GM23338 (cell line): ENCODE data around the gene LHFPL4. TPM values are rescaled to one million over a fixed set of nuclear protein-coding genes. Genes with fewer than 3 reads are reported as not detected.
A peak's percentile ranks its signal among the peaks of the same experiment; 100 is the strongest.

Experiments
- ATAC-seq: fragments of 200-7000 bp; cut with Tn5 transposase; 3 replicates; pipeline ENCODE4 v1.9.1; 2020
- DNase-seq: peaks from one replicate; pipeline ENCODE4 v3.0.0-alpha.2; 2015; ENCODE audit warnings: low spot score
- H2AFZ ChIP-seq: fragments of 200-600 bp; sonication (generic); 2 replicates; pipeline ENCODE4 v1.8.0; 2016; ENCODE audit warnings: antibody characterized with exemption, mild to moderate bottlenecking, moderate library complexity
- H3F3A ChIP-seq: fragments of 200-600 bp; sonication (generic); replicated peaks from 2 replicates; pipeline ENCODE4 v1.8.0; 2017; ENCODE audit warnings: antibody characterized with exemption, mixed run types, low read depth
- H3K27ac ChIP-seq: fragments of 200-600 bp; sonication (generic); 2 replicates; pipeline ENCODE4 v1.6.1; 2016; ENCODE audit warnings: low read depth
- H3K27me3 ChIP-seq: fragments of 200-600 bp; sonication (generic); 2 replicates; pipeline ENCODE4 v1.8.0; 2016; ENCODE audit warnings: mild to moderate bottlenecking, mixed run types, moderate library complexity; ENCODE audit not compliant: insufficient read depth
- H3K36me3 ChIP-seq: fragments of 200-600 bp; sonication (generic); 2 replicates; pipeline ENCODE4 v1.8.0; 2016; ENCODE audit warnings: mild to moderate bottlenecking; ENCODE audit not compliant: insufficient read depth
- H3K4me1 ChIP-seq: fragments of 200-600 bp; sonication (generic); 2 replicates; pipeline ENCODE4 v1.8.0; 2016; ENCODE audit warnings: mild to moderate bottlenecking, moderate library complexity; ENCODE audit not compliant: insufficient read depth
- H3K4me2 ChIP-seq: fragments of 200-600 bp; sonication (generic); 2 replicates; pipeline ENCODE4 v1.7.1; 2017; ENCODE audit warnings: mixed run types
- H3K4me3 ChIP-seq: fragments of 200-600 bp; sonication (generic); 2 replicates; pipeline ENCODE4 v1.6.1; 2016; ENCODE audit warnings: mixed run types
- H3K79me2 ChIP-seq: fragments of 200-600 bp; sonication (generic); replicated peaks from 2 replicates; pipeline ENCODE4 v1.8.0; 2017; ENCODE audit warnings: mild to moderate bottlenecking; ENCODE audit not compliant: insufficient read depth
- H3K9me2 ChIP-seq: fragments of 200-600 bp; sonication (generic); 2 replicates; pipeline ENCODE4 v1.8.0; 2017; ENCODE audit not compliant: insufficient read depth
- H4K20me1 ChIP-seq: fragments of 200-600 bp; sonication (generic); replicated peaks from 2 replicates; pipeline ENCODE4 v1.8.0; 2017; ENCODE audit warnings: mild to moderate bottlenecking; ENCODE audit not compliant: insufficient read depth
- H3K27ac Mint-ChIP-seq: 2 replicates; pipeline ENCODE4 v1.8.0; 2020; ENCODE audit warnings: inconsistent platforms, mild to moderate bottlenecking, moderate library complexity, mixed read lengths
- H3K27me3 Mint-ChIP-seq: 3 replicates; pipeline ENCODE4 v1.8.0; 2022; ENCODE audit warnings: low read depth, mild to moderate bottlenecking, moderate library complexity, mixed read lengths, inconsistent platforms; ENCODE audit not compliant: insufficient read depth, poor library complexity
- H3K36me3 Mint-ChIP-seq: 3 replicates; pipeline ENCODE4 v1.8.0; 2021; ENCODE audit warnings: low read depth, mild to moderate bottlenecking, inconsistent platforms, moderate library complexity, mixed read lengths
- H3K4me1 Mint-ChIP-seq: 3 replicates; pipeline ENCODE4 v1.8.0; 2020; ENCODE audit warnings: mild to moderate bottlenecking, inconsistent platforms, mixed read lengths
- H3K4me3 Mint-ChIP-seq: 3 replicates; pipeline ENCODE4 v1.8.0; 2021; ENCODE audit warnings: moderate library complexity, mild to moderate bottlenecking, inconsistent platforms, mixed read lengths
- H3K9me3 Mint-ChIP-seq: 3 replicates; pipeline ENCODE4 v1.8.0; 2020; ENCODE audit warnings: moderate library complexity, mild to moderate bottlenecking, inconsistent platforms, mixed read lengths
- CREB1 ChIP-seq: fragments of 250-450 bp; sonication (Bioruptor Pico); IDR thresholded peaks from 2 replicates; pipeline ENCODE4 v1.5.0; 2020; ENCODE audit warnings: low read depth, mild to moderate bottlenecking, moderate library complexity
- EZH2 ChIP-seq: fragments of 200-600 bp; sonication (generic); IDR thresholded peaks from one replicate; pipeline ENCODE4 v1.8.0; 2017; ENCODE audit warnings: antibody characterized with exemption, mild to moderate bottlenecking, low read depth; ENCODE audit not compliant: unreplicated experiment
- EZH2phosphoT487 ChIP-seq: fragments of 200-600 bp; sonication (generic); IDR thresholded peaks from one replicate; pipeline ENCODE4 v1.8.1; 2018; ENCODE audit warnings: antibody characterized with exemption; ENCODE audit not compliant: unreplicated experiment
- JUNB ChIP-seq: IDR thresholded peaks from one replicate; pipeline ENCODE4 v1.6.1; 2016; ENCODE audit warnings: antibody characterized with exemption; ENCODE audit not compliant: unreplicated experiment
- POLR2AphosphoS5 ChIP-seq: IDR thresholded peaks from 2 replicates; pipeline ENCODE4 v1.6.1; 2016; ENCODE audit warnings: antibody characterized with exemption, low read depth
- ZNF114 ChIP-seq: fragments of 250-450 bp; sonication (Bioruptor Pico); IDR thresholded peaks from 2 replicates; pipeline ENCODE4 v1.5.0; 2020; ENCODE audit warnings: mild to moderate bottlenecking, moderate library complexity
- ZNF331 ChIP-seq: fragments of 250-450 bp; sonication (Bioruptor Pico); IDR thresholded peaks from 2 replicates; pipeline ENCODE4 v1.5.0; 2020; ENCODE audit warnings: low read depth, mild to moderate bottlenecking, moderate library complexity
- polyA plus RNA-seq: library from polyadenylated mRNA; unstranded; fragments of >200 nt; fragmentation: Nextera tagmentation; extraction: Ambion mirVana; gene quantifications from 2 replicates; pipeline ENCODE4 v1.2.1, GENCODE V29; 2016
- total RNA-seq: library from RNA; depleted of rRNA; stranded (reverse); fragments of >200 nt; shearing (Covaris generic); gene quantifications from 2 replicates; pipeline ENCODE4 v1.2.3, GENCODE V29; 2014
- TF ChIP-seq, protein P1 (sequence below): IDR thresholded peaks from one replicate; pipeline ENCODE4 v1.6.1; 2018; ENCODE audit warnings: antibody characterized with exemption; ENCODE audit not compliant: unreplicated experiment
- TF ChIP-seq, protein P2 (sequence below): IDR thresholded peaks from 2 replicates; pipeline ENCODE4 v1.6.1; 2016; ENCODE audit warnings: antibody characterized with exemption
- TF ChIP-seq, protein P3 (sequence below), 2 experiments: fragments of 200-600 bp in 1 of 2; sonication (generic) in 1 of 2; conservative IDR thresholded peaks; 2 replicates each; pipeline versions ENCODE4 v1.5.1 to v1.6.1; 2016 to 2017; ENCODE audit warnings: antibody characterized with exemption in 2 of 2, low read depth in 2 of 2, mild to moderate bottlenecking in 2 of 2, moderate library complexity in 1 of 2

Gene LHFPL4
- total and polyA plus RNA-seq, 2 experiments from 2014 or later, result 2.3 to 11.5 TPM

- Histone ChIP-seq H3F3A (no peaks in the 10 kb centered on the region), H3K4me1 (no peaks in the 10 kb centered on the region), H3K36me3 (no peaks in the 10 kb centered on the region), H3K4me2 (peak overlapping the region; percentile 98), H3K27me3 (peaks cover 28% of the 10 kb centered on the region), H3K79me2 (no peaks in the 10 kb centered on the region), H4K20me1 (no peaks in the 10 kb centered on the region), H3K27ac (no peak overlapping the region), H2AFZ (peak overlapping the region; percentile 99), H3K9me2 (no peaks in the 10 kb centered on the region), H3K4me3 (peak overlapping the region; percentile 98)
- Mint-ChIP-seq H3K36me3 (no peaks in the 10 kb centered on the region; the same call in 2 of the 3 replicates), H3K4me1 (peaks cover 11% of the 10 kb centered on the region), H3K27ac (no peak overlapping the region), H3K9me3 (no peaks in the 10 kb centered on the region), H3K4me3 (peak overlapping the region; percentile 85), H3K27me3 (peaks cover 26% of the 10 kb centered on the region)
- peak; percentile 94 for DNase-seq
- peak; percentile 91 for ATAC-seq
- TF ChIP-seq ZNF114 (CRISPR knock-in tag), result no peak
- no peak for TF ChIP-seq CREB1
- TF ChIP-seq, protein P1, sequence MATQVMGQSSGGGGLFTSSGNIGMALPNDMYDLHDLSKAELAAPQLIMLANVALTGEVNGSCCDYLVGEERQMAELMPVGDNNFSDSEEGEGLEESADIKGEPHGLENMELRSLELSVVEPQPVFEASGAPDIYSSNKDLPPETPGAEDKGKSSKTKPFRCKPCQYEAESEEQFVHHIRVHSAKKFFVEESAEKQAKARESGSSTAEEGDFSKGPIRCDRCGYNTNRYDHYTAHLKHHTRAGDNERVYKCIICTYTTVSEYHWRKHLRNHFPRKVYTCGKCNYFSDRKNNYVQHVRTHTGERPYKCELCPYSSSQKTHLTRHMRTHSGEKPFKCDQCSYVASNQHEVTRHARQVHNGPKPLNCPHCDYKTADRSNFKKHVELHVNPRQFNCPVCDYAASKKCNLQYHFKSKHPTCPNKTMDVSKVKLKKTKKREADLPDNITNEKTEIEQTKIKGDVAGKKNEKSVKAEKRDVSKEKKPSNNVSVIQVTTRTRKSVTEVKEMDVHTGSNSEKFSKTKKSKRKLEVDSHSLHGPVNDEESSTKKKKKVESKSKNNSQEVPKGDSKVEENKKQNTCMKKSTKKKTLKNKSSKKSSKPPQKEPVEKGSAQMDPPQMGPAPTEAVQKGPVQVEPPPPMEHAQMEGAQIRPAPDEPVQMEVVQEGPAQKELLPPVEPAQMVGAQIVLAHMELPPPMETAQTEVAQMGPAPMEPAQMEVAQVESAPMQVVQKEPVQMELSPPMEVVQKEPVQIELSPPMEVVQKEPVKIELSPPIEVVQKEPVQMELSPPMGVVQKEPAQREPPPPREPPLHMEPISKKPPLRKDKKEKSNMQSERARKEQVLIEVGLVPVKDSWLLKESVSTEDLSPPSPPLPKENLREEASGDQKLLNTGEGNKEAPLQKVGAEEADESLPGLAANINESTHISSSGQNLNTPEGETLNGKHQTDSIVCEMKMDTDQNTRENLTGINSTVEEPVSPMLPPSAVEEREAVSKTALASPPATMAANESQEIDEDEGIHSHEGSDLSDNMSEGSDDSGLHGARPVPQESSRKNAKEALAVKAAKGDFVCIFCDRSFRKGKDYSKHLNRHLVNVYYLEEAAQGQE, result peak; percentile 74
- no peak for TF ChIP-seq EZH2phosphoT487
- TF ChIP-seq EZH2, result no peak
- TF ChIP-seq, protein P2, sequence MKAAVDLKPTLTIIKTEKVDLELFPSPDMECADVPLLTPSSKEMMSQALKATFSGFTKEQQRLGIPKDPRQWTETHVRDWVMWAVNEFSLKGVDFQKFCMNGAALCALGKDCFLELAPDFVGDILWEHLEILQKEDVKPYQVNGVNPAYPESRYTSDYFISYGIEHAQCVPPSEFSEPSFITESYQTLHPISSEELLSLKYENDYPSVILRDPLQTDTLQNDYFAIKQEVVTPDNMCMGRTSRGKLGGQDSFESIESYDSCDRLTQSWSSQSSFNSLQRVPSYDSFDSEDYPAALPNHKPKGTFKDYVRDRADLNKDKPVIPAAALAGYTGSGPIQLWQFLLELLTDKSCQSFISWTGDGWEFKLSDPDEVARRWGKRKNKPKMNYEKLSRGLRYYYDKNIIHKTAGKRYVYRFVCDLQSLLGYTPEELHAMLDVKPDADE, result no peak
- TF ChIP-seq JUNB, result no peak
- TF ChIP-seq ZNF331 (CRISPR knock-in tag), result no peak
- TF ChIP-seq, protein P3, sequence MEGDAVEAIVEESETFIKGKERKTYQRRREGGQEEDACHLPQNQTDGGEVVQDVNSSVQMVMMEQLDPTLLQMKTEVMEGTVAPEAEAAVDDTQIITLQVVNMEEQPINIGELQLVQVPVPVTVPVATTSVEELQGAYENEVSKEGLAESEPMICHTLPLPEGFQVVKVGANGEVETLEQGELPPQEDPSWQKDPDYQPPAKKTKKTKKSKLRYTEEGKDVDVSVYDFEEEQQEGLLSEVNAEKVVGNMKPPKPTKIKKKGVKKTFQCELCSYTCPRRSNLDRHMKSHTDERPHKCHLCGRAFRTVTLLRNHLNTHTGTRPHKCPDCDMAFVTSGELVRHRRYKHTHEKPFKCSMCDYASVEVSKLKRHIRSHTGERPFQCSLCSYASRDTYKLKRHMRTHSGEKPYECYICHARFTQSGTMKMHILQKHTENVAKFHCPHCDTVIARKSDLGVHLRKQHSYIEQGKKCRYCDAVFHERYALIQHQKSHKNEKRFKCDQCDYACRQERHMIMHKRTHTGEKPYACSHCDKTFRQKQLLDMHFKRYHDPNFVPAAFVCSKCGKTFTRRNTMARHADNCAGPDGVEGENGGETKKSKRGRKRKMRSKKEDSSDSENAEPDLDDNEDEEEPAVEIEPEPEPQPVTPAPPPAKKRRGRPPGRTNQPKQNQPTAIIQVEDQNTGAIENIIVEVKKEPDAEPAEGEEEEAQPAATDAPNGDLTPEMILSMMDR (conservative IDR thresholded peaks at IDR 0.05; ENCODE audit: low read depth in 2 of 2), result peak; percentile 80 to 99
- no peak; the same call in 1 of the 2 replicates for TF ChIP-seq POLR2AphosphoS5
Observed at GRCh38 chr3:9500108-9501050, 53.2 kb downstream of the LHFPL4 start.
